ENCODE measurements around the gene PAX7.

- TF ChIP-seq CEBPB (IDR thresholded peaks at IDR 0.05): no peak
- TF ChIP-seq USF1 (IDR thresholded peaks at IDR 0.05): no peak
- no peak for TF ChIP-seq EP300 (IDR thresholded peaks at IDR 0.05; ENCODE audit: borderline replicate concordance)
- no peak for TF ChIP-seq REST (IDR thresholded peaks at IDR 0.05; ENCODE audit: low read depth)
- no peak for TF ChIP-seq MAX (IDR thresholded peaks at IDR 0.05)
- no peak for TF ChIP-seq TEAD4 (IDR thresholded peaks at IDR 0.05)
- TF ChIP-seq RAD21 (IDR thresholded peaks at IDR 0.05; ENCODE audit: low read depth): no peak
Measured at GRCh38 chr1:18734461-18735223, 104.0 kb downstream of the PAX7 start.
